Mononuclear cell (primary cell): ENCODE measurements around the gene SLC7A9. TPM values are rescaled to one million over a fixed set of nuclear protein-coding genes. Genes with fewer than 3 reads are reported as not detected.

Source experiments
- H3K27me3 ChIP-seq: 2 replicates; pipeline ENCODE4 v1.6.0; 2011; ENCODE audit warnings: low read length, control low read depth; ENCODE audit not compliant: insufficient read depth
- H3K4me1 ChIP-seq: 2 replicates; pipeline ENCODE4 v1.5.1; 2011; ENCODE audit warnings: mild to moderate bottlenecking, low read length, control low read depth; ENCODE audit not compliant: insufficient read depth
- H3K4me3 ChIP-seq: 2 replicates; pipeline ENCODE4 v1.5.1; 2011; ENCODE audit warnings: mild to moderate bottlenecking, low read length, moderate library complexity
- H3K9me3 ChIP-seq: 2 replicates; pipeline ENCODE4 v1.5.1; 2011; ENCODE audit warnings: low read depth, mild to moderate bottlenecking, control low read depth, low read length
- total RNA-seq: library from RNA; depleted of rRNA; stranded (reverse); fragments of >200 nt; gene quantifications from one replicate; pipeline ENCODE4 v1.2.3, GENCODE V29; 2012

Gene SLC7A9
- total RNA-seq: not detected

GRCh38 chr19:32869369-32869965, at the start of gene SLC7A9:
TSS of gene SLC7A9 (minus strand) at chr19:32869767. CDS start at chr19:32868534, 1,233 bp downstream.
- Histone ChIP-seq H3K27me3 (no peaks in the 10 kb centered on the region), H3K4me1 (no peaks in the 10 kb centered on the region), H3K4me3 (no peak within 1 kb of the TSS), H3K9me3 (no peaks in the 10 kb centered on the region)

- Histone ChIP-seq H3K4me3 (no peak overlapping the region), H3K9me3 (no peaks in the 10 kb centered on the region), H3K4me1 (no peaks in the 10 kb centered on the region), H3K27me3 (no peaks in the 10 kb centered on the region)
Observed at GRCh38 chr19:32919365-32919764, 49.8 kb upstream of the SLC7A9 start.

DNA sequence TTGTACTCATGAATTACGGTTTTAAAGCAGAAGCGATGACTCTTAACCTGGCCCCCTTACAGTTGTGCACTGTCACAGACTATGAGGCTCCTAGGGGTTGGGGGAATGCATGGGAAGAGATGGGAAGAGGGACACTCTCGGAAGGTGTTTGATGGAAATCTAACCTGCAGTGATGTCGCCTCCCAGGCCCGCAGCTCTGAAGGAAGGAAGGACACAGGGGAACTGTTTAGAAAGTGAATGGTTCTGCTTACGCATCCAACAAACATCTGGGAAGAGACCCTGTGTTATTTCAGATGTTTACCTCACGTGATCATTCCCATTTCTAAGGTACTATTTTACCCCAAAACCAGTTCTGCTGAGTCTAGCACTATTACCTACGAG, 48.0 kb upstream of the SLC7A9 start:
- H3K4me3 ChIP-seq: no peak overlapping the region
- H3K27me3 ChIP-seq: no peaks in the 10 kb centered on the region
- H3K4me1 ChIP-seq: no peaks in the 10 kb centered on the region
- H3K9me3 ChIP-seq: no peaks in the 10 kb centered on the region

GRCh38 chr19:32916969-32917615, 47.5 kb upstream of the SLC7A9 start:
- no peaks in the 10 kb centered on the region for H3K4me1 ChIP-seq
- H3K27me3 ChIP-seq: no peaks in the 10 kb centered on the region
- no peak overlapping the region for H3K4me3 ChIP-seq
- H3K9me3 ChIP-seq: no peaks in the 10 kb centered on the region

DNA sequence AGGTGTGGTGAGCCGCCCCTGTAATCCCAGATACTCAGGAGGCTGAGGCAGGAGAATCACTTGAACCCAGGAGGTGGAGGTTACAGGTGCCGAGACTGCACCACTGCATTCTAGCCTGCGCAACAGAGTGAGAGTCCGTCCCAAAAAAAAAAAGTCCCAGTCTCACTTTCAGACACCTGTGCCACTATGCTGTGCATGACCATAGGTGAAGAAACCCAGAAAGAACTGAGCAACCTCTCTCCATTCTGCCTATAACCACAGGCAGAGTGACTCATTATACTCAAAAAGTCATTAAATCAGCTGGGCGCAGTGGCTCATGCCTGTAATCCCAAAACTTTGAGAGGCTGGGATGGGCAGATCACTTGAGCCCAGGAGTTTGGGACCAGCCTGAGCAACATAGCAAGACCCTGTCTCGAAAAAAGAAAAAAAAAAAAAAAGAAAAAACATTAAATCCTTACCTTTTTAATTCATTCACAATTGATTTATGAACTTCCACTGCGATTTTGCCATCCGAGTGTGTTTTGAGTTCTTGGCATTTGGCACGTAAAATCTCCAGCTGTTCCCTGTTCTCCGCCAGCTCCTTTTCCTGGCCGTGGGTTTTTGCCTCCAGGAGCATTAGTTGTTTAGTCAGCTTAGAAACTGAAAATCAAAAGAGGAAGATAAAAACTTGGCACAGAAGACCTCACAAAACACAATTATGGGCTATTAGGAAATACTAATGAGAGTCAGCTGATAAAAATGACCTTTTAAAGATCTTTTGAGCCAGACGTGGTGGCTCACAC, 45.5 kb upstream of the SLC7A9 start:
- Histone ChIP-seq H3K4me1 (no peaks in the 10 kb centered on the region), H3K9me3 (no peaks in the 10 kb centered on the region), H3K27me3 (no peaks in the 10 kb centered on the region), H3K4me3 (no peak overlapping the region)

DNA sequence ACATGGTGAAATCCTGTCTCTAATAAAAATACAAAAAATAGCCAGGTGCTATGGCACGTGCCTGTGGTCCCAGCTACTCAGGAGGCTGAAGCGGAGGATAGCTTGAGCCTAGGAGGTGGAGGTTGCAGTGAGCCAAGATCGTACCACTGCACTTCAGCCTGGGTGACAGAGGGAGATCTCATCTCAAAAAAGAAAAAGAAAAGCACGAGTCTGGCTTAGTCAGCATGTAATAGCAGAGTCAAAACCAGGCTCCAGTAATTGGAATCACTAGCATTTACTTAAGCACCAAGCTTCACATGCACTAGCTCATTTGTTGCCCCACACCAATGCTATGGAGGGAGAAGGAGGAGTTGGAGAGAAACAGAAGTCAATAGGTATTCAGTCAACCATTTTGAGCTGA, 41.9 kb upstream of the SLC7A9 start:
- H3K4me3 ChIP-seq: no peak overlapping the region
- no peaks in the 10 kb centered on the region for H3K4me1 ChIP-seq
- H3K27me3 ChIP-seq: no peaks in the 10 kb centered on the region
- H3K9me3 ChIP-seq: no peaks in the 10 kb centered on the region

- Histone ChIP-seq H3K4me3 (no peak overlapping the region), H3K9me3 (peaks cover 1% of the 10 kb centered on the region), H3K27me3 (no peaks in the 10 kb centered on the region), H3K4me1 (no peaks in the 10 kb centered on the region)
Observed at GRCh38 chr19:32910874-32911273, 41.3 kb upstream of the SLC7A9 start.

DNA sequence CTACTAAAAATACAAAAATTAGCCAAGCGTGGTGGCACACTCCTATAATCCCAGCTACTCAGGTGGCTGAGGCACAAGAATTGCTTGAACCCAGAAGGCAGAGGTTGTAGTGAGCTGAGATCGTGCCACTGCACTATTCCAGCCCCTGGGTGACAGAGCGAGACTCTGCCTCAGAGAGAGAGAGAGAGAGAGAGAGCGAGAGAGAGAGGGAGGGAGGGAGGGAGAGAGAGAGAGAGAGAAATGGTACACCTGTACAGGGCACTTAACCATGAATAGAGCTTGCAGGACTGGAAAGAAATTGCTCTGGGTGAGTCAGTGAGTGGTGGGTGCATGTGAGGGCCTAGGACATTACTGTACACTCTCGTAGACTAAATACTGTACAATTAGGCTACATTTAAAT, 40.5 kb upstream of the SLC7A9 start:
- H3K27me3 ChIP-seq: no peaks in the 10 kb centered on the region
- H3K4me1 ChIP-seq: no peaks in the 10 kb centered on the region
- H3K9me3 ChIP-seq: peaks cover 5% of the 10 kb centered on the region
- no peak overlapping the region for H3K4me3 ChIP-seq

- H3K4me1 ChIP-seq: no peaks in the 10 kb centered on the region
- no peak overlapping the region for H3K4me3 ChIP-seq
- H3K27me3 ChIP-seq: no peaks in the 10 kb centered on the region
- H3K9me3 ChIP-seq: peaks cover 5% of the 10 kb centered on the region
Observed at GRCh38 chr19:32909257-32909656, 39.7 kb upstream of the SLC7A9 start.

GRCh38 chr19:32908641-32909190, 39.1 kb upstream of the SLC7A9 start:
- no peaks in the 10 kb centered on the region for H3K4me1 ChIP-seq
- H3K9me3 ChIP-seq: peaks cover 5% of the 10 kb centered on the region
- no peak overlapping the region for H3K4me3 ChIP-seq
- H3K27me3 ChIP-seq: no peaks in the 10 kb centered on the region

- Histone ChIP-seq H3K9me3 (peaks cover 5% of the 10 kb centered on the region), H3K4me1 (no peaks in the 10 kb centered on the region), H3K4me3 (no peak overlapping the region), H3K27me3 (no peaks in the 10 kb centered on the region)
Observed at GRCh38 chr19:32902448-32902847, 32.9 kb upstream of the SLC7A9 start.

- Histone ChIP-seq H3K4me1 (no peaks in the 10 kb centered on the region), H3K4me3 (no peak overlapping the region), H3K9me3 (peaks cover 5% of the 10 kb centered on the region), H3K27me3 (no peaks in the 10 kb centered on the region)
Observed at GRCh38 chr19:32901504-32902161, 32.1 kb upstream of the SLC7A9 start.

- H3K27me3 ChIP-seq: no peaks in the 10 kb centered on the region
Observed at GRCh38 chr19:32896516-32897214, 27.1 kb upstream of the SLC7A9 start.

GRCh38 chr19:32895384-32895783, 25.8 kb upstream of the SLC7A9 start:
- no peak overlapping the region for H3K4me3 ChIP-seq
- peaks cover 20% of the 10 kb centered on the region for H3K9me3 ChIP-seq
- no peaks in the 10 kb centered on the region for H3K4me1 ChIP-seq
- no peaks in the 10 kb centered on the region for H3K27me3 ChIP-seq

More at GRCh38 chr19:32896516-32897214, 27.1 kb upstream of the SLC7A9 start:
- H3K4me3 ChIP-seq: no peak overlapping the region
- no peaks in the 10 kb centered on the region for H3K4me1 ChIP-seq
- peaks cover 20% of the 10 kb centered on the region for H3K9me3 ChIP-seq
